Adipocyte (in vitro differentiated cells): ENCODE results near the gene CPN1.

Experiments used
- DNase-seq: peaks from one replicate; pipeline ENCODE4 v3.0.0-alpha.2; 2015; ENCODE audit warnings: low read depth
- H3K27me3 ChIP-seq: replicated peaks from 2 replicates; pipeline ENCODE4 v1.7.0; 2013; ENCODE audit warnings: mild to moderate bottlenecking, low read length, moderate library complexity; ENCODE audit not compliant: control insufficient read depth, insufficient read depth
- H3K36me3 ChIP-seq: 2 replicates; pipeline ENCODE4 v1.7.0; 2013; ENCODE audit warnings: low read length, mild to moderate bottlenecking, moderate library complexity; ENCODE audit not compliant: control insufficient read depth, insufficient read depth, severe bottlenecking
- H3K4me1 ChIP-seq: 2 replicates; pipeline ENCODE4 v1.7.0; 2013; ENCODE audit warnings: mild to moderate bottlenecking, low read length, moderate library complexity; ENCODE audit not compliant: control insufficient read depth, insufficient read depth
- H3K4me3 ChIP-seq: 2 replicates; pipeline ENCODE4 v1.7.0; 2013; ENCODE audit warnings: mild to moderate bottlenecking, low read length, moderate library complexity
- H3K9ac ChIP-seq: 2 replicates; pipeline ENCODE4 v1.7.0; 2013; ENCODE audit warnings: mild to moderate bottlenecking, low read length, moderate library complexity
- H3K9me3 ChIP-seq: 2 replicates; pipeline ENCODE4 v1.7.0; 2013; ENCODE audit warnings: mild to moderate bottlenecking, low read length, moderate library complexity; ENCODE audit not compliant: control insufficient read depth

Gene CPN1

DNA sequence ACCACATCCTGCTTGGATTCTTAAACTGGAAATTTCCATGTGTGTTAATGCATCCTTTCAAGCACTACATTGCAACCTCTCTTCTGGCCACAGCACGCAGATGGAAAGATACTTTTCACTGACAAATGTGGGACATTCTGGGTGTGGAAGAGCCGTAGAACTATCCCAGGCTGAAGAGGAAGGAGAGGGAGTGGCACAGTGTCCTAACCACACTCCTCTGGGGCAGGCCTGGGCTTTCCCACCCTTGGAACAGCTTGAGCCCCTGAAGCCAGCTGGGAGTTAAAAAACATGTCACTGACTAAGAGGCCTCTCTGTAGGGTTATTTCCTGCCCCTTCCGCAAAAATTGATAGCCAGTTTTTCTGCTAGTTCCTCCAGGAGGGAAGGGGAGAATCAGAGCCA is 37.9 kb downstream of the CPN1 start:
- peak overlapping the region; percentile 61 for H3K4me3 ChIP-seq
- DNase-seq, result peak; percentile 35
- peaks cover 35% of the 10 kb centered on the region for H3K4me1 ChIP-seq
- no peaks in the 10 kb centered on the region for H3K9me3 ChIP-seq
- H3K9ac ChIP-seq, result peak overlapping the region; percentile 77
- no peaks in the 10 kb centered on the region for H3K27me3 ChIP-seq
- H3K36me3 ChIP-seq, result no peaks in the 10 kb centered on the region

- Histone ChIP-seq H3K4me1 (peaks cover 38% of the 10 kb centered on the region), H3K9me3 (no peaks in the 10 kb centered on the region), H3K36me3 (no peaks in the 10 kb centered on the region), H3K27me3 (no peaks in the 10 kb centered on the region), H3K9ac (peak overlapping the region; percentile 77), H3K4me3 (no peak overlapping the region)
- DNase-seq, result no peak
Observed at GRCh38 chr10:100043344-100043743, 38.3 kb downstream of the CPN1 start.

- DNase-seq, result no peak
- H3K9me3 ChIP-seq, result no peaks in the 10 kb centered on the region
- H3K4me1 ChIP-seq, result peaks cover 39% of the 10 kb centered on the region
- no peak overlapping the region for H3K4me3 ChIP-seq
- H3K27me3 ChIP-seq, result no peaks in the 10 kb centered on the region
- H3K36me3 ChIP-seq, result no peaks in the 10 kb centered on the region
- H3K9ac ChIP-seq, result no peak overlapping the region
Observed at GRCh38 chr10:100041306-100042002, 40.2 kb downstream of the CPN1 start.

GRCh38 chr10:100038561-100039071 is 43.1 kb downstream of the CPN1 start:
- H3K9me3 ChIP-seq, result no peaks in the 10 kb centered on the region
- no peak overlapping the region for H3K4me3 ChIP-seq
- no peak for DNase-seq
- H3K9ac ChIP-seq, result no peak overlapping the region
- no peaks in the 10 kb centered on the region for H3K36me3 ChIP-seq
- no peaks in the 10 kb centered on the region for H3K27me3 ChIP-seq
- peaks cover 16% of the 10 kb centered on the region for H3K4me1 ChIP-seq

DNA sequence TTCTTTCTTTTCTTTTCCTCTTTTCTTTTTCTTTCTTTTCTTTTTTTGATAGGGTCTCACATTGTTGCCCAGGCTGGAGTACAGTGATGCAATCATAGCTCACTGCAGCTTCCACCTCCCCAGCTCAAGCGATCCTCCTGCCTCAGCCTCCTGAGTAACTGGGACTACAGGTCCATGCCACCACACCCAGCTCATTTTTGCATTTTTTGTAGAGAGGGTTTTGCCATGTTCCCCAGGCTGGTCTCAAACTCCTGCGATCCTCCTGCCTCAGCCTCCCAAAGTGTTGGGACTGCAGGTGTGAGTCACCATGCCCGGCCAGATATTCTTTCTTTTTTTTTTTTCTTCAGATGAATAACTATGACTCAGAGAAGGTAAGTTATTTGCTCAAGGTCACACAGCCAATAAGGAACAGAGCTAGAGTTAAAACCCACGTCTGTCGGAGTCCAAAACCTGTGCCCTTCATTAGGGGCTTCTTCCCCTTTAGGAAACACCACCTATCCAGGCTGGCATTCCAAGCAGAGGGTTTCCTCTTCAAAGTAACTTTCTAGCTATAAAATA is 43.8 kb downstream of the CPN1 start:
- Histone ChIP-seq H3K9me3 (no peaks in the 10 kb centered on the region), H3K27me3 (no peaks in the 10 kb centered on the region), H3K4me3 (no peak overlapping the region), H3K36me3 (no peaks in the 10 kb centered on the region), H3K4me1 (peaks cover 11% of the 10 kb centered on the region), H3K9ac (no peak overlapping the region)
- no peak for DNase-seq

DNA sequence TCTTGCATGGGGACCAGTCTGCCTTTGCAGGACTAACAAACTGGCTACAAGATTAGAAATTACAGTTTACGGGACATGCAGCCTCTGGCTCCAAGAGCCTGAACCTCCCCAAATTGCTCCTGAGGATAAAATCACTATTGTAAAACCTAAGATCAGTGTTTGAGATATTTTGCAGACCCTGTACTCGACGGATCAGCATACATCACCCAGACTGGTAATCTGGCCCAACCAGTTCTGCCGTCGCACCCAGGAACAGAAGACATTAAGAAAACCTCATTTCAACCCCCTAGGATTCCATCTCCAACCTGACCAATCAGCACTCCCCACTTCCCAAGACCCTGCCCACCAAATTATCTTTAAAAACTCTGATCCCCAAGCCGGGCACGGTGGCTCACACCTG is 44.8 kb downstream of the CPN1 start:
- Histone ChIP-seq H3K27me3 (no peaks in the 10 kb centered on the region), H3K4me1 (peaks cover 10% of the 10 kb centered on the region), H3K4me3 (no peak overlapping the region), H3K9ac (no peak overlapping the region), H3K36me3 (no peaks in the 10 kb centered on the region), H3K9me3 (no peaks in the 10 kb centered on the region)
- DNase-seq, result no peak

DNA sequence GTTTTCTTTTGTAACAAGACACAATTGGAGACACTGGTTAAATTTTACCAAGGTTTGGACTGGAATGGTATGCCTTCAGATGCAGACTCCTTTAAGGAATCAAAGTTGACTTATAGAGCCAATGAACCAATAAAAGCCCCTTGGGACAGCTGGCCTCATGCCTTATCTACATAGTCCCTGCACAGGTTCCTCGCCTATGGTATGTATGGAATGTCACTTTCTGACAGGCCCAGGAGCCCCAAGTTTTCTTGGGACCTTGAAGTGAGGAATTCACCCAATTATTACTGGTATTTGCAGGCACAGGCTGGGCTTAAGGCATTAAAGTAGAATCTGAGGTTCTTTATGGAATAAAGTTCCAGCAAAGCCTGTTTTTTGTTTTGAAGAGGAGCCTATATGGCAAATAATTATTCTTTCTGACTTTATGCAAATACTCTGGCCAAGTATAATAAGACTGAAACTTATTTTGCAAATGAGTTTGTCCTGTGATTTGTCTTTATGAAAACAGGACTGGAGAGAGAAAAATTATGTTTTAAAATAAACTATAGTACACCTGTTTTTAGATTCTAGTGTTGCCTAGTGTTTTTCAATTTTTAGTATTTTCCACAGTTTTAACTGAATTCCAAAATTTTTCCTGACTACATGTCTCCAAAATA is 47.8 kb downstream of the CPN1 start:
- Histone ChIP-seq H3K9me3 (no peaks in the 10 kb centered on the region), H3K36me3 (no peaks in the 10 kb centered on the region), H3K9ac (no peak overlapping the region), H3K4me3 (no peak overlapping the region), H3K27me3 (no peaks in the 10 kb centered on the region), H3K4me1 (peaks cover 5% of the 10 kb centered on the region)
- no peak for DNase-seq

- no peak overlapping the region for H3K4me3 ChIP-seq
- H3K36me3 ChIP-seq, result no peaks in the 10 kb centered on the region
- DNase-seq, result no peak
- peaks cover 10% of the 10 kb centered on the region for H3K9me3 ChIP-seq
- no peak overlapping the region for H3K9ac ChIP-seq
- H3K4me1 ChIP-seq, result no peaks in the 10 kb centered on the region
- H3K27me3 ChIP-seq, result no peaks in the 10 kb centered on the region
Observed at GRCh38 chr10:100027416-100027815, 54.3 kb downstream of the CPN1 start.

DNA sequence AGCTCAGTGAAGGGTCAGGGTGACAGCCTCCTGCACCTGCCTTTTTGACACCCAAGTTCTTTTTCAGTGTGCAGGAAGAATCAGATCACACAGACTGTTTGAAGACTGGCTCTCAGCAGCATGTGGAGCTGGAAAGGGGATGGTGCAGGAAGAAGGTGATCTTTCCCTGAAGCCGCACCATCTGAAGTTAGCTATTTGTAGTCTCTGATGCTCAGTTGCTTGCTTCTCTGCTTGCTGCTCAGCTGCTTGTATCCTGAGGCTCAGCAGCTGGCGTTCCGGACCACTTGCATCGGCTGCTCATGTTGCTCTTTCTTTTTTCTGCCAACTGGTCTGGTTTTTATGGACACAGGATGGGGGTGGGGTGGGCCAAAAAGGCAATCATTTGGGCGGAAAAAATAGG is 56.1 kb downstream of the CPN1 start:
- peak; percentile 85 for DNase-seq
- no peaks in the 10 kb centered on the region for H3K4me1 ChIP-seq
- peaks cover 10% of the 10 kb centered on the region for H3K9me3 ChIP-seq
- H3K9ac ChIP-seq, result no peak overlapping the region
- H3K4me3 ChIP-seq, result no peak overlapping the region
- no peaks in the 10 kb centered on the region for H3K36me3 ChIP-seq
- H3K27me3 ChIP-seq, result no peaks in the 10 kb centered on the region

GRCh38 chr10:100024748-100025147 is 56.9 kb downstream of the CPN1 start:
- H3K4me1 ChIP-seq, result no peaks in the 10 kb centered on the region
- DNase-seq, result no peak
- H3K27me3 ChIP-seq, result no peaks in the 10 kb centered on the region

DNA sequence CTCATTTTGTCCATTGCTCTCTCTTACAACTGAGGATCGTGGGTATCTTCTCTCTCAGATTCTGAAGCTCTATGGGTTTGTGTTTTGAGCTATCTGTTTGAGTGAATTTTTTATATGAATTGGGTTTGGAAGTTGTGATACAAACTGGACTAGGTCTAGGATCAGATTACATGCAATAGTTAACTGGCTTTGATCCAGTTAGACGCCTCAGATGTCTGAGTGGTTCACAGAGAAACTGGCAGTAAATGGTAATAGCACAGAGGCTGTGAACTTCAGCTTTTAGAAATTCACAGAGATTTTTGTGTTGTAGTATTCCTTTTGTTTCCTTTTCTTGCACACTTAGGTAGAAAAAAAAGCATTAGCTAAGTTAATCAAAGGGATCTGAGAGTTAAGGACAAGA is 59.3 kb downstream of the CPN1 start:
- peak; percentile 59 for DNase-seq
- Histone ChIP-seq H3K27me3 (no peaks in the 10 kb centered on the region), H3K9ac (no peak overlapping the region), H3K4me3 (no peak overlapping the region), H3K9me3 (no peaks in the 10 kb centered on the region), H3K4me1 (no peaks in the 10 kb centered on the region), H3K36me3 (no peaks in the 10 kb centered on the region)

More at GRCh38 chr10:100024748-100025147, 56.9 kb downstream of the CPN1 start:
- Histone ChIP-seq H3K9me3 (peaks cover 10% of the 10 kb centered on the region), H3K36me3 (no peaks in the 10 kb centered on the region), H3K9ac (no peak overlapping the region), H3K4me3 (no peak overlapping the region)
